ENCODE data around the gene TIMM8B. TPM values are rescaled to one million over a fixed set of nuclear protein-coding genes. Genes with fewer than 3 reads are reported as not detected.
A peak's percentile ranks its signal among the peaks of the same experiment; 100 is the strongest.

The TIMM8B gene
- total and polyA plus RNA-seq, 9 of the 15 experiments (the other 6 are each of a cell fraction or from before 2014, with no cell fraction given), result 95.8 to 338 (median 145) TPM

- TF ChIP-seq REST (IDR thresholded peaks at IDR 0.05; ENCODE audit: borderline replicate concordance) (peak; percentile 30; the same call in 1 of the 2 replicates), REST (CRISPR knock-in tag; IDR thresholded peaks at IDR 0.05; ENCODE audit: low read depth) (no peak), RCOR1 (IDR thresholded peaks at IDR 0.05; ENCODE audit: borderline replicate concordance in 1 of 2, low read depth in 2 of 2, low read length in 2 of 2) (0 out of 4 replicates have a peak, but pooled peaks of 1 of the 2 experiments have one; percentile 40), ZNF512 (tag; IDR thresholded peaks at IDR 0.05) (0 out of 2 replicates have a peak, but pooled peaks have one; percentile 19), KHSRP (IDR thresholded peaks at IDR 0.05) (no peak), GTF2A2 (tag; IDR thresholded peaks at IDR 0.05) (no peak), NCOA2 (IDR thresholded peaks at IDR 0.05; ENCODE audit: partially characterized antibody in 2 of 2) (no peak), ZNF778 (CRISPR knock-in tag; IDR thresholded peaks at IDR 0.05) (no peak), HMBOX1 (IDR thresholded peaks at IDR 0.05) (peak; percentile 36; the same call in 1 of the 2 replicates), HOMEZ (CRISPR knock-in tag; IDR thresholded peaks at IDR 0.05) (no peak), NCOA1 (IDR thresholded peaks at IDR 0.05; ENCODE audit: low read depth) (no peak), CHD2 (IDR thresholded peaks at IDR 0.05; ENCODE audit: low read depth, low read length) (no peak), ZNF717 (CRISPR knock-in tag; IDR thresholded peaks at IDR 0.05) (no peak), MEF2A (IDR thresholded peaks at IDR 0.05; ENCODE audit: control insufficient read depth, low read depth, low read length) (0 out of 2 replicates have a peak, but pooled peaks have one; percentile 2), RAD21 (CRISPR knock-in tag; conservative IDR thresholded peaks at IDR 0.05 in 1 of 2, IDR thresholded peaks at IDR 0.05 in 1 of 2) (peak; percentile 46 to 67)
Measured at GRCh38 chr11:112113539-112114457, 27.2 kb upstream of the TIMM8B start (continued).
